ENCODE results near the gene ESRRA. TPM values are rescaled to one million over a fixed set of nuclear protein-coding genes. Genes with fewer than 3 reads are reported as not detected.

ESRRA gene
- total RNA-seq: 32.8 and 35.2 TPM in 2 replicates

DNA sequence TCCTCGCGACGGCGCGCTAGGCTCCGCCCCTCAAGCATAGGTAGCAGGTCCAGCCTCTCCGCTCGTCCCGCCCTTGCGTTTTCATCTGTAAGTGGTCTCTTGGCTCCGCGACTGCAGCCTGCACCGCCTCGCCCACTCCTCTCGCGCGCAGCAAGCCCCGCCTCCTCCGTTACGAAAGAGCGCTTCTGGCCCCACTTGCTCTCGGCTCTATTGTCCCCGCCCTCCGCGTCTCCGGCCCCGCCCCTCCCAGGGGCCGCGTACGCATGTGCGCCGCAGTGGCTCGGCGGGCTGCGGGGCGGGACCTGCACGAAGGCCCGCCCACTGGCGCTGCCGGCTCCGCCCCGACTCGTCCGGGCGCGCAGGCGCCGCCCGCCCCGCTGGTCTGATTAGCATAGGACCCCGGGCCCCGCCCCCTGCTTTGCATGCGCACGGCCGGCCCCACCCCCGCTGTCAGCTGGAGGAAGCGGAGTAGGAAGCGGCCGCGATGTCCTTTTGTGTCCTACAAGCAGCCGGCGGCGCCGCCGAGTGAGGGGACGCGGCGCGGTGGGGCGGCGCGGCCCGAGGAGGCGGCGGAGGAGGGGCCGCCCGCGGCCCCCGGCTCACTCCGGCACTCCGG lies at the start of gene ESRRA:
TSS of gene ESRRA (plus strand) at position 450 of the 616 bp plus-strand sequence. CDS start 1,656 bp downstream, outside the sequence.

GRCh38 chr11:64284048-64284961 lies 21.0 kb upstream of the ESRRA start, which contains the start of gene BAD:
Gene BAD (minus strand): TSS chr11:64284665. CDS start chr11:64284368, 297 bp downstream.

DNA sequence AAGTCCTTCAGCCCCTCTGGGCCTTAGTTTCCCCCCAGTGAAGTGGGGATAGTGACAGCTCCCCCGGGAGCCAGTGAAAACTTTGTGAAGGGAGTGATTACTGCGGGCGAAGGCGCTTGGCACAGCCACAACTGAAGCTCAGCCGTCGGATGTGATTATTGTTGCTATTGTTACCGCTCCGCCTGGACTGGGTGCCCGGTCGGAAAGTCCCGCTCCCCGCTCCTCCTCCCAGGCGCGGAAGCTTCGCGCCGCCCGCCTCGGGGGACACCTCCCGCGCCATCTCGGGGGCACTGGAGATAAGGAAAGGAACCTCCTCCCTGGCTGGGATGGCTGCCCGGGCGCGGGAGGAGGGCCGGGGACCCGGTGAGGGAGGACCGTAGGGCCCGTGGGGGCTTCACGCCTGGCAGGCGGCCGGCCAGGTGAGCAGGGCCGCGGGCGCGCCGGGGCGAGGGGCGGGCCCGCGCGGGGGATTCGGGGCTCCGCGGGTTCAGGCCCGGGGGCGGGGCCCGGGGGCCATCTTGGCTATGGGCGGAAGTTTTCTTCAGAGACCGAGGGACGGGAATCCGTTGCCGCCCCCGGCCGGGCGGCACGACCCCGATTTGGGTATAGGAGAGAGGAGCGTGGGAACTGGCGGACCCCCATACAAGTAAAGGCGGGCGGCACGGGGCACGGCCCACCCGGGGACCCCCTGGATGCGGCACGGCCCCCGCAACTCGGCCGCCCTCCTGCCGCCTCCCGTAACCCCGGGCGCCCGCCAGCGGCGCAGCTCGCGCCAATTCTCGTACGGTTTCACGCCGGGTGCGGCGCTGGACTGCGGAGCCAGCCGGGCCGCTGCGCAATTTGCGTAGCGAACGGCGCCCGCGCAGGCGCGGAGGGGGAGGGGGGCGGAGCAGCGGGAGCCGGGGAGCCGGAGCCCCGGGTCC lies 20.1 kb upstream of the ESRRA start, which contains the start of gene GPR137:
TSS of gene GPR137 (plus strand) at position 887 of the 923 bp plus-strand sequence. CDS start 677 bp downstream, outside the sequence.

GRCh38 chr11:64291262-64291751 lies 14.0 kb upstream of the ESRRA start, which contains the start of gene KCNK4:
Gene KCNK4 (plus strand): TSS chr11:64291302. CDS start chr11:64293019, 1,717 bp downstream.

GRCh38 chr11:64299847-64300648 lies 5.3 kb upstream of the ESRRA start, which contains the start of gene CATSPERZ:
Gene CATSPERZ (plus strand): TSS chr11:64300358. CDS start chr11:64300411, 53 bp downstream.

DNA sequence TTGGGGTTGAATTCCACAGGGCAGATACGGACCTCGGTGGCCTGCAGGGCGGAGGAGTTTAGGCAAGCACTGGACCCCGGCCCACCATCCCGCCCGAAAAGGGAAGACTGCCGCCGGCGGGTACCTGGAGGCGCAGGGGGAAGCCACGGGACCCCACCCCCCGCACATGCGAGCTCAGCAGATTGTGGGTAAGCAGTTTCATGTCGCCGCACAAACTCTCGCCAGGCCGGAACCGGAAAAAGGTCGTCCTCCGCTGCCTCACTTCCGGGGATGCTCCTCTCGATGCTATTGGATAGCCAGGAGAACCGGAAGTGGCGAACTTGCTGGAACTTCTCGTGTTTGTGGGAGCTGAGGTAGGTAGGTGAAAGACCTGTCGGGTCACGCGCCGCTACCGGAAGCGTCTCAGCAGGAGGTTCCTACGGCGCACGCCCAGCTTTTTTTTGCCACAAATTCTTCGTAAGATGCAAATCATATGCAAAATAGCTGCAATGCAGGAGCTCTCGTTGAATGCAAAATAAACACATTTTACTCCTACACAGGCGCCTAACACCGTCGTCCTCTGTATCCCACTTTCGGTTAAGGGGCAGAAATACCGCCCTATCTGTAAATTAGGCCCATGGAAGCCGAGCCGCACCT lies 12.1 kb downstream of the ESRRA start, which contains the start of gene TRMT112:
TSS of gene TRMT112 (minus strand) at position 235 of the 636 bp plus-strand sequence. CDS start at position 202, 33 bp downstream.

GRCh38 chr11:64317961-64318765 lies 12.8 kb downstream of the ESRRA start, which contains the start of gene PRDX5:
Gene PRDX5 (plus strand): TSS chr11:64318121. CDS start chr11:64318216, 95 bp downstream.

DNA sequence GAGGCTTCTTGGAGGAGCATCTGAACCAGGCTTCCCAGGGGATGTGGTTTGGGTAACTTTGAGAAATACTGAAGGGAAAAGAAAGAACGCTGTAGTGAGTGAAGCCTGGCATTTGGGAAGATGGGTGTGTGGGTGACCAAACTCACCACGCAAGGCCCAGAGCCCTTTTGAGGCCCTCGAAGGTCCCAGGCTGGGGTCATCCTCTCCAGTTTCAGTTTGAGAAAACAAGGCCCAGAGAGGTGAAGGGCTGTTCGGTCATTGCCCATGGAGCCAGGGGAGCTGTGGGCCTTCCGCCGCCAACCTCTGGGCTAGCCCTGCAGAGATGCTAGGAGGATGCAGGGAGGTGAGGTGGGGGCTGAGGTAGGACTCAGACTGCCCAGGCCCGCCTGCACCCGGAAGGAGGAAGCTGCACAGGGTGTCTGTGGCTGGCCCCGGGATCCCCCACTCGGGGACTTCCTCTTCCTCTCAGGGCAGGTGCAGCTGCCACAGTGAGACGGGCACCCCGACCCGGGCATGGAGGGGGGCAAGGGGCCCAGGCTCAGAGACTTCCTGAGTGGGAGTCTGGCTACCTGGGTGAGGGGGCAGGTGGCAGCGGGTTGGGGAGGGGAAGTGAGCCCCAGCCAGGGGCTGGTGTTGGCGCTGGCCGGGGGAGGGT lies 34.6 kb downstream of the ESRRA start, which contains the start of gene CCDC88B:
TSS of gene CCDC88B (plus strand) at position 451 of the 655 bp plus-strand sequence. CDS start at position 514, 63 bp downstream.

GRCh38 chr11:64358907-64359711 lies 53.8 kb downstream of the ESRRA start, which contains the start of gene RPS6KA4:
Gene RPS6KA4 (plus strand): TSS chr11:64359162. CDS start chr11:64359236, 74 bp downstream.

Other genes with a start within 250 kb of the ESRRA start
- gene MACROD1, start 139.4 kb upstream of the ESRRA start, total RNA-seq: 10.5 and 17.9 TPM in 2 replicates
- gene STIP1, start 119.4 kb upstream of the ESRRA start, total RNA-seq: 223 and 239 TPM in 2 replicates
- gene FERMT3, start 98.8 kb upstream of the ESRRA start, total RNA-seq: 59.4 and 69.7 TPM in 2 replicates
- 30.1 and 30.4 TPM in 2 replicates for gene TRPT1, start 79.3 kb upstream of the ESRRA start, total RNA-seq
- 58.7 and 61.6 TPM in 2 replicates for gene NUDT22, start 79.2 kb upstream of the ESRRA start, total RNA-seq
- gene DNAJC4, start 75.0 kb upstream of the ESRRA start, total RNA-seq: 6.5 and 9.0 TPM in 2 replicates
- gene VEGFB, start 70.9 kb upstream of the ESRRA start, total RNA-seq: 31.6 and 40.1 TPM in 2 replicates
- 65.9 and 69.2 TPM in 2 replicates for gene FKBP2, start 64.4 kb upstream of the ESRRA start, total RNA-seq
- 432 and 445 TPM in 2 replicates for gene PPP1R14B, start 58.6 kb upstream of the ESRRA start, total RNA-seq
- gene PLCB3, start 54.0 kb upstream of the ESRRA start, total RNA-seq: 61.3 and 67.5 TPM in 2 replicates
- gene BAD, start 20.9 kb upstream of the ESRRA start, total RNA-seq: 95.7 and 96.5 TPM in 2 replicates
- gene GPR137, start 19.7 kb upstream of the ESRRA start, total RNA-seq: 22.8 and 27.8 TPM in 2 replicates
- not detected in 2 replicates for gene KCNK4, start 14.2 kb upstream of the ESRRA start, total RNA-seq
- 0.15 TPM in 1 of 2 replicates, not detected in the other for gene CATSPERZ, start 5.2 kb upstream of the ESRRA start, total RNA-seq
- gene TRMT112, start 12.0 kb downstream of the ESRRA start, total RNA-seq: 410 and 421 TPM in 2 replicates
- 302 and 324 TPM in 2 replicates for gene PRDX5, start 12.6 kb downstream of the ESRRA start, total RNA-seq
- 2.9 and 3.5 TPM in 2 replicates for gene CCDC88B, start 34.7 kb downstream of the ESRRA start, total RNA-seq
- 67.4 and 68.5 TPM in 2 replicates for gene RPS6KA4, start 53.6 kb downstream of the ESRRA start, total RNA-seq

Measured in mammary microvascular endothelial cell (primary cell).